Spleen (tissue), 7 donors: ENCODE measurements around the gene SNAP47.

Experiments used
- POLR2A ChIP-seq, 3 donors: fragments of 450-650 bp; IDR thresholded peaks; one replicate each; pipeline ENCODE4 v1.5.1; 2017; ENCODE audit warnings: antibody characterized with exemption in 3 of 3, mild to moderate bottlenecking in 1 of 3
- TF ChIP-seq, protein P1 (sequence below), 11 experiments: fragments of 200-600 bp in 7 of 11; fragments of 450-650 bp in 4 of 11; sonication (generic) in 4 of 11; IDR thresholded peaks in 8 of 11; conservative IDR thresholded peaks in 3 of 11; 1 replicate in 7 of 11; 2 replicates in 4 of 11; pipeline versions ENCODE4 v1.4.0 to v1.8.0; 2016 to 2021; ENCODE audit warnings: antibody characterized with exemption in 11 of 11, inconsistent platforms in 4 of 11, mild to moderate bottlenecking in 1 of 11
- donor health status: DM: no; HTN: no; CAD: no; lungs with moderate emphysema.
- donor health status: DM: no; HTN: no; CAD: no.
- donor health status: DM: no; HTN: no; CAD: no.

DNA sequence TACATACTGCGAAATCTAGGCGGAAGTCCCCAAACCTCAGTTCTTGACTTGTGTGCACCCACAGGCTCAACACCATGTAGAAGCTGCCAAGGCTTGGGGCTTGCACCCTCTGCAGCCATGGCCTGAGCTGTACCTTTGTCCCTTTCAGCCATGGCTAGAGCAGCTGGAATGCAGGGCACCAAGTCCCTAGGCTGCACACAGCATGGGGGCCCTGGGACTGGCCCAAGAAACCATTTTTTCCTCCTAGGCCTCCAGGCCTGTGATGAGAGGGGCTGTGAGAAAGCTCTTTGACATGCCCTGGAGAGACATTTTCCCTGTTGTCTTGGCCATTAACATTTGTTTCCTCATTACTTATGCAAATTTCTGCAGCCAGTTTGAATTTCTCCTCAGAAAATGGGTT, 78.7 kb downstream of the SNAP47 start:
- TF ChIP-seq POLR2A (IDR thresholded peaks at IDR 0.05), result no peak
- TF ChIP-seq, protein P1, sequence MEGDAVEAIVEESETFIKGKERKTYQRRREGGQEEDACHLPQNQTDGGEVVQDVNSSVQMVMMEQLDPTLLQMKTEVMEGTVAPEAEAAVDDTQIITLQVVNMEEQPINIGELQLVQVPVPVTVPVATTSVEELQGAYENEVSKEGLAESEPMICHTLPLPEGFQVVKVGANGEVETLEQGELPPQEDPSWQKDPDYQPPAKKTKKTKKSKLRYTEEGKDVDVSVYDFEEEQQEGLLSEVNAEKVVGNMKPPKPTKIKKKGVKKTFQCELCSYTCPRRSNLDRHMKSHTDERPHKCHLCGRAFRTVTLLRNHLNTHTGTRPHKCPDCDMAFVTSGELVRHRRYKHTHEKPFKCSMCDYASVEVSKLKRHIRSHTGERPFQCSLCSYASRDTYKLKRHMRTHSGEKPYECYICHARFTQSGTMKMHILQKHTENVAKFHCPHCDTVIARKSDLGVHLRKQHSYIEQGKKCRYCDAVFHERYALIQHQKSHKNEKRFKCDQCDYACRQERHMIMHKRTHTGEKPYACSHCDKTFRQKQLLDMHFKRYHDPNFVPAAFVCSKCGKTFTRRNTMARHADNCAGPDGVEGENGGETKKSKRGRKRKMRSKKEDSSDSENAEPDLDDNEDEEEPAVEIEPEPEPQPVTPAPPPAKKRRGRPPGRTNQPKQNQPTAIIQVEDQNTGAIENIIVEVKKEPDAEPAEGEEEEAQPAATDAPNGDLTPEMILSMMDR (IDR thresholded peaks at IDR 0.05 in 8 of 11, conservative IDR thresholded peaks at IDR 0.05 in 3 of 11), result no peak
